Activated CD4-positive, alpha-beta T cell treated with anti-CD3 and anti-CD28 coated beads, Interleukin-2, amount 10 ng/mL, durations not matched to agents 7 days and 5 days (primary cell): ENCODE results near the gene ACTR2. TPM values are rescaled to one million over a fixed set of nuclear protein-coding genes. Genes with fewer than 3 reads are reported as not detected.

Experiments used
- CTCF ChIA-PET: fragments of 350-600 bp; sonication (Branson Sonifier 250); formaldehyde crosslinking; loops from one replicate; lab custom pipeline; 2021; ENCODE audit warnings: antibody characterized with exemption; lab: Charles Lee
- POLR2A ChIA-PET: fragments of 350-600 bp; sonication (Branson Sonifier 250); formaldehyde crosslinking; loops from one replicate; lab custom pipeline; 2021; ENCODE audit warnings: antibody characterized with exemption; lab: Charles Lee
- DNase-seq: peaks from one replicate; pipeline ENCODE4 v3.0.0-alpha.2; 2020
- H3K27ac Mint-ChIP-seq: one replicate; pipeline ENCODE4 v1.8.0; 2021; ENCODE audit warnings: mild to moderate bottlenecking, moderate library complexity, mixed read lengths
- H3K27me3 Mint-ChIP-seq: one replicate; pipeline ENCODE4 v1.8.0; 2021; ENCODE audit warnings: mixed read lengths
- H3K36me3 Mint-ChIP-seq: one replicate; pipeline ENCODE4 v1.8.0; 2021; ENCODE audit warnings: low read depth, mixed read lengths
- H3K4me1 Mint-ChIP-seq: one replicate; pipeline ENCODE4 v1.8.0; 2021; ENCODE audit warnings: mixed read lengths
- H3K4me3 Mint-ChIP-seq: one replicate; pipeline ENCODE4 v1.8.0; 2021; ENCODE audit warnings: mild to moderate bottlenecking, moderate library complexity, mixed read lengths
- H3K9me3 Mint-ChIP-seq: one replicate; pipeline ENCODE4 v1.8.0; 2021; ENCODE audit warnings: mixed read lengths
- total RNA-seq, 2 experiments: library from RNA; stranded (reverse); gene quantifications; one replicate each; pipeline ENCODE4 v1.2.3, GENCODE V29; 2021

Gene ACTR2
- total RNA-seq, 2 experiments from 2014 or later, result 467 to 502 TPM

GRCh38 chr2:65291216-65292105, 63.8 kb downstream of the ACTR2 start:
- H3K9me3 Mint-ChIP-seq, result no peaks in the 10 kb centered on the region
- H3K27me3 Mint-ChIP-seq, result peaks cover 12% of the 10 kb centered on the region
- H3K27ac Mint-ChIP-seq, result no peak overlapping the region
- no peak for DNase-seq
- peaks cover 2% of the 10 kb centered on the region for H3K4me1 Mint-ChIP-seq
- no peak overlapping the region for H3K4me3 Mint-ChIP-seq
- POLR2A ChIA-PET, result no interaction called here
- H3K36me3 Mint-ChIP-seq, result no peaks in the 10 kb centered on the region
- CTCF ChIA-PET, result interaction anchor here (1.1 to 1.9 kb wide), 2 partner anchors 11 to 16 kb away, joined by 4 to 7 read pairs; no protein-coding TSS in a partner anchor

GRCh38 chr2:65292106-65292400, 64.4 kb downstream of the ACTR2 start:
- POLR2A ChIA-PET, result no interaction called here
- no peak for DNase-seq
- Mint-ChIP-seq H3K27ac (no peak overlapping the region), H3K4me1 (peaks cover 8% of the 10 kb centered on the region), H3K4me3 (no peak overlapping the region), H3K27me3 (peaks cover 13% of the 10 kb centered on the region), H3K9me3 (no peaks in the 10 kb centered on the region), H3K36me3 (no peaks in the 10 kb centered on the region)
- CTCF ChIA-PET, result interaction anchor here (1.9 kb wide), 1 partner anchor 16 kb away, joined by 7 read pairs; no protein-coding TSS in a partner anchor

- no peaks in the 10 kb centered on the region for H3K9me3 Mint-ChIP-seq
- DNase-seq, result no peak
- POLR2A ChIA-PET, result no interaction called here
- no peaks in the 10 kb centered on the region for H3K36me3 Mint-ChIP-seq
- CTCF ChIA-PET, result interaction anchor here (1.3 to 1.9 kb wide), 2 partner anchors 8 to 17 kb away, joined by 7 read pairs; no protein-coding TSS in a partner anchor
- H3K4me3 Mint-ChIP-seq, result no peak overlapping the region
- peaks cover 13% of the 10 kb centered on the region for H3K27me3 Mint-ChIP-seq
- no peak overlapping the region for H3K27ac Mint-ChIP-seq
- H3K4me1 Mint-ChIP-seq, result peaks cover 11% of the 10 kb centered on the region
These were observed 64.9 kb downstream of the ACTR2 start for GRCh38 chr2:65292461-65293011.

GRCh38 chr2:65293376-65293775, 65.7 kb downstream of the ACTR2 start:
- POLR2A ChIA-PET, result no interaction called here
- CTCF ChIA-PET, result interaction anchor here (0.6 to 1.3 kb wide), 4 partner anchors 9 to 518 kb away, joined by 3 to 7 read pairs (median 4); no protein-coding TSS in a partner anchor

GRCh38 chr2:65294136-65294535, 66.5 kb downstream of the ACTR2 start:
- Mint-ChIP-seq H3K4me3 (no peak overlapping the region), H3K27ac (no peak overlapping the region), H3K36me3 (no peaks in the 10 kb centered on the region), H3K4me1 (peaks cover 17% of the 10 kb centered on the region), H3K27me3 (peaks cover 13% of the 10 kb centered on the region), H3K9me3 (no peaks in the 10 kb centered on the region)
- DNase-seq, result no peak
- POLR2A ChIA-PET, result no interaction called here
- CTCF ChIA-PET, result interaction anchor here (0.6 to 1.3 kb wide), 5 partner anchors 9 to 519 kb away, joined by 3 to 7 read pairs (median 3); no protein-coding TSS in a partner anchor

More at GRCh38 chr2:65293376-65293775, 65.7 kb downstream of the ACTR2 start:
- H3K4me3 Mint-ChIP-seq, result no peak overlapping the region
- no peak for DNase-seq
- H3K4me1 Mint-ChIP-seq, result peaks cover 16% of the 10 kb centered on the region
- H3K27ac Mint-ChIP-seq, result no peak overlapping the region
- no peaks in the 10 kb centered on the region for H3K36me3 Mint-ChIP-seq
- H3K9me3 Mint-ChIP-seq, result no peaks in the 10 kb centered on the region
- peaks cover 13% of the 10 kb centered on the region for H3K27me3 Mint-ChIP-seq

GRCh38 chr2:65294701-65295100, 67.1 kb downstream of the ACTR2 start:
- Mint-ChIP-seq H3K9me3 (no peaks in the 10 kb centered on the region), H3K4me3 (no peak overlapping the region), H3K4me1 (peaks cover 23% of the 10 kb centered on the region), H3K27me3 (peaks cover 13% of the 10 kb centered on the region), H3K36me3 (no peaks in the 10 kb centered on the region), H3K27ac (no peak overlapping the region)
- CTCF ChIA-PET, result interaction anchor here (0.7 kb wide), 1 partner anchor 9 kb away, joined by 3 read pairs; no protein-coding TSS in a partner anchor
- no peak for DNase-seq
- POLR2A ChIA-PET, result no interaction called here

- CTCF ChIA-PET, result interaction anchor here (0.6 to 1.3 kb wide), 5 partner anchors 14 to 143 kb away, joined by 3 read pairs; no protein-coding TSS in a partner anchor
These were observed 69.3 kb downstream of the ACTR2 start for GRCh38 chr2:65296971-65297370.

GRCh38 chr2:65297544-65297943, 69.9 kb downstream of the ACTR2 start:
- no peak overlapping the region for H3K27ac Mint-ChIP-seq
- no peak overlapping the region for H3K4me3 Mint-ChIP-seq
- H3K4me1 Mint-ChIP-seq, result peaks cover 51% of the 10 kb centered on the region
- peaks cover 1% of the 10 kb centered on the region for H3K36me3 Mint-ChIP-seq
- POLR2A ChIA-PET, result no interaction called here
- no peaks in the 10 kb centered on the region for H3K9me3 Mint-ChIP-seq
- peaks cover 14% of the 10 kb centered on the region for H3K27me3 Mint-ChIP-seq
- CTCF ChIA-PET, result no interaction called here
- no peak for DNase-seq

More at GRCh38 chr2:65296971-65297370, 69.3 kb downstream of the ACTR2 start:
- H3K4me3 Mint-ChIP-seq, result no peak overlapping the region
- peaks cover 13% of the 10 kb centered on the region for H3K27me3 Mint-ChIP-seq
- POLR2A ChIA-PET, result no interaction called here
- no peak for DNase-seq
- H3K27ac Mint-ChIP-seq, result no peak overlapping the region
- no peaks in the 10 kb centered on the region for H3K36me3 Mint-ChIP-seq
- no peaks in the 10 kb centered on the region for H3K9me3 Mint-ChIP-seq
- H3K4me1 Mint-ChIP-seq, result peaks cover 46% of the 10 kb centered on the region

- H3K4me1 Mint-ChIP-seq, result peaks cover 56% of the 10 kb centered on the region
- H3K36me3 Mint-ChIP-seq, result peaks cover 5% of the 10 kb centered on the region
- ChIA-PET POLR2A (no interaction called here), CTCF (no interaction called here)
- peaks cover 18% of the 10 kb centered on the region for H3K27me3 Mint-ChIP-seq
- H3K9me3 Mint-ChIP-seq, result no peaks in the 10 kb centered on the region
- no peak overlapping the region for H3K4me3 Mint-ChIP-seq
- DNase-seq, result no peak
- H3K27ac Mint-ChIP-seq, result no peak overlapping the region
These were observed 70.5 kb downstream of the ACTR2 start for GRCh38 chr2:65298089-65298488.

- CTCF ChIA-PET, result interaction anchor here (2.4 to 2.7 kb wide), 2 partner anchors 12 to 54 kb away, joined by 5 to 11 read pairs; no protein-coding TSS in a partner anchor
- Mint-ChIP-seq H3K9me3 (no peaks in the 10 kb centered on the region), H3K27ac (peak overlapping the region; percentile 94), H3K36me3 (peaks cover 5% of the 10 kb centered on the region), H3K4me1 (peaks cover 57% of the 10 kb centered on the region), H3K4me3 (no peak overlapping the region), H3K27me3 (peaks cover 19% of the 10 kb centered on the region)
- peak; percentile 20 for DNase-seq
- POLR2A ChIA-PET, result interaction anchor here (0.6 kb wide), 1 partner anchor 18 kb away, joined by 5 read pairs; no protein-coding TSS in a partner anchor
These were observed 71.6 kb downstream of the ACTR2 start for GRCh38 chr2:65299246-65299645.

- Mint-ChIP-seq H3K36me3 (peaks cover 5% of the 10 kb centered on the region), H3K27me3 (peaks cover 12% of the 10 kb centered on the region), H3K27ac (peak overlapping the region; percentile 94), H3K4me1 (peaks cover 57% of the 10 kb centered on the region), H3K4me3 (peak overlapping the region; percentile 66), H3K9me3 (no peaks in the 10 kb centered on the region)
- POLR2A ChIA-PET, result interaction anchor here (0.6 kb wide), 1 partner anchor 17 kb away, joined by 4 read pairs; no protein-coding TSS in a partner anchor
- DNase-seq, result no peak
- CTCF ChIA-PET, result interaction anchor here (2.4 to 2.7 kb wide), 2 partner anchors 11 to 53 kb away, joined by 5 to 11 read pairs; no protein-coding TSS in a partner anchor
These were observed 72.6 kb downstream of the ACTR2 start for GRCh38 chr2:65300134-65300760.
